Endothelial cell of umbilical vein (primary cell): ENCODE results near the gene USE1. TPM values are rescaled to one million over a fixed set of nuclear protein-coding genes. Genes with fewer than 3 reads are reported as not detected.

Experiments used
- BruUV-seq: library from RNA; stranded (reverse); fragments of 400-500 nt; replicated peaks from 2 replicates; lab custom pipeline; 2021; lab: Mats Ljungman, UMichigan
- CTCF ChIA-PET: fragments of 300-600, 350-600 bp; sonication (Branson Sonifier 250); formaldehyde crosslinking; loops from one replicate; lab custom pipeline; 2021; ENCODE audit warnings: antibody characterized with exemption, inconsistent platforms; lab: Charles Lee
- POLR2A ChIA-PET: fragments of 300-600, 350-600 bp; sonication (Branson Sonifier 250); formaldehyde crosslinking; loops from one replicate; lab custom pipeline; 2021; ENCODE audit warnings: antibody characterized with exemption, inconsistent platforms; lab: Charles Lee
- DNase-seq: peaks from one replicate; pipeline ENCODE4 v3.0.0-alpha.2; 2011; ENCODE audit warnings: low read depth, low spot score
- FAIRE-seq: peaks from 2 replicates; lab custom pipeline; 2011; peaks lifted over from hg19 to GRCh38; lab: Jason Lieb, UNC
- H2AFZ ChIP-seq: 2 replicates; pipeline ENCODE4 v1.6.0; 2012; ENCODE audit warnings: low read depth, low read length, control low read depth, inconsistent platforms
- H3K27ac ChIP-seq: 2 replicates; pipeline ENCODE4 v1.5.1; 2011; ENCODE audit warnings: low read depth, mild to moderate bottlenecking, control low read depth, low read length, moderate library complexity; ENCODE audit not compliant: insufficient read depth
- H3K27me3 ChIP-seq, 2 experiments: 2 replicates each; pipeline versions ENCODE4 v1.6.0 to v1.6.1; 2011; ENCODE audit warnings: low read length in 2 of 2, mixed read lengths in 1 of 2; ENCODE audit not compliant: control insufficient read depth in 2 of 2, insufficient read depth in 2 of 2
- H3K36me3 ChIP-seq, 2 experiments: 2 replicates in 1 of 2; 3 replicates in 1 of 2; pipeline ENCODE4 v1.5.1; 2011; ENCODE audit warnings: low read length in 2 of 2, mild to moderate bottlenecking in 1 of 2, moderate library complexity in 1 of 2; ENCODE audit not compliant: control insufficient read depth in 2 of 2, insufficient read depth in 2 of 2; ENCODE audit errors: extremely low read depth in 1 of 2
- H3K4me1 ChIP-seq: 3 replicates; pipeline ENCODE4 v1.5.1; 2011; ENCODE audit warnings: mild to moderate bottlenecking, low read length; ENCODE audit not compliant: control insufficient read depth, insufficient read depth; ENCODE audit errors: extremely low read depth
- H3K4me2 ChIP-seq: 2 replicates; pipeline ENCODE4 v1.6.1; 2011; ENCODE audit warnings: low read length, control low read depth, mixed read lengths; ENCODE audit not compliant: insufficient read depth
- H3K4me3 ChIP-seq, 3 experiments: fragments of 200-600 bp in 1 of 3; sonication (generic), shearing (Covaris generic) in 1 of 3; replicated peaks in 1 of 3; 2 replicates each; pipeline ENCODE4 v1.5.1; 2011 to 2016; ENCODE audit warnings: control low read depth in 3 of 3, low read length in 3 of 3, mild to moderate bottlenecking in 2 of 3, inconsistent platforms in 1 of 3, low read depth in 1 of 3, moderate library complexity in 1 of 3; ENCODE audit not compliant: insufficient read depth in 1 of 3
- H3K79me2 ChIP-seq: 2 replicates; pipeline ENCODE4 v1.6.0; 2012; ENCODE audit warnings: low read length, inconsistent platforms; ENCODE audit not compliant: control insufficient read depth, insufficient read depth
- H3K9ac ChIP-seq: replicated peaks from 2 replicates; pipeline ENCODE3; 2011; ENCODE audit warnings: low read length, control low read depth; ENCODE audit not compliant: insufficient read depth; ENCODE audit errors: extremely low read depth
- H3K9me1 ChIP-seq: replicated peaks from 3 replicates; pipeline ENCODE4 v1.6.0; 2011; ENCODE audit warnings: mild to moderate bottlenecking, low read length; ENCODE audit not compliant: control insufficient read depth, insufficient read depth; ENCODE audit errors: extremely low read depth
- H3K9me3 ChIP-seq: replicated peaks from 2 replicates; pipeline ENCODE4 v1.5.1; 2012; ENCODE audit warnings: low read length, inconsistent platforms; ENCODE audit not compliant: control insufficient read depth, insufficient read depth
- H4K20me1 ChIP-seq: replicated peaks from 2 replicates; pipeline ENCODE3; 2011; ENCODE audit warnings: mild to moderate bottlenecking, low read length; ENCODE audit not compliant: control insufficient read depth, insufficient read depth; ENCODE audit errors: extremely low read depth
- CTCF ChIP-seq, 2 donors: IDR thresholded peaks; 1 replicate in 1 of 2; 2 replicates in 1 of 2; pipeline ENCODE4 v1.5.1; 2011; ENCODE audit warnings: low read length in 2 of 2, mild to moderate bottlenecking in 2 of 2, moderate library complexity in 2 of 2, control low read depth in 1 of 2, inconsistent platforms in 1 of 2, low read depth in 1 of 2; ENCODE audit not compliant: insufficient read depth in 1 of 2; ENCODE audit errors: extremely low read depth in 1 of 2
- EZH2 ChIP-seq: IDR thresholded peaks from 2 replicates; pipeline ENCODE4 v1.6.1; 2012; ENCODE audit warnings: borderline replicate concordance, low read depth, mild to moderate bottlenecking, moderate library complexity, low read length, inconsistent platforms; ENCODE audit not compliant: severe bottlenecking
- FOS ChIP-seq: IDR thresholded peaks from 2 replicates; pipeline ENCODE4 v1.6.1; 2011; ENCODE audit warnings: mild to moderate bottlenecking, low read length, moderate library complexity, borderline replicate concordance; ENCODE audit not compliant: insufficient read depth
- GATA2 ChIP-seq: IDR thresholded peaks from 2 replicates; pipeline ENCODE4 v1.7.0; 2011; ENCODE audit warnings: low read depth, mild to moderate bottlenecking, moderate library complexity, mixed read lengths, low read length; ENCODE audit not compliant: insufficient read length, insufficient read depth
- JUN ChIP-seq: IDR thresholded peaks from 2 replicates; pipeline ENCODE4 v1.6.1; 2011; ENCODE audit warnings: borderline replicate concordance, low read depth; ENCODE audit not compliant: insufficient read length, insufficient read depth
- MYC ChIP-seq: IDR thresholded peaks from one replicate; pipeline ENCODE4 v1.6.1; 2011; ENCODE audit warnings: mild to moderate bottlenecking, low read depth, low read length
- POLR2A ChIP-seq: IDR thresholded peaks from 2 replicates; pipeline ENCODE4 v1.6.1; 2012; ENCODE audit warnings: low read depth, mild to moderate bottlenecking, control low read depth, low read length
- POLR2AphosphoS5 ChIP-seq: IDR thresholded peaks from 2 replicates; pipeline ENCODE4 v1.6.1; 2012; ENCODE audit warnings: low read depth, mild to moderate bottlenecking, control low read depth, low read length, moderate library complexity; ENCODE audit not compliant: insufficient read depth
- dilution Hi-C: fragments of 300-500 bp; cut with MboI; formaldehyde crosslinking; loops from one replicate; pipeline ENCODE4 v1.15.0; 2019; ENCODE audit warnings: low sequenced_read_pairs; ENCODE audit not compliant: extremely low pct_ligation_motif_present
- intact Hi-C: fragments of 100-400 bp; cut with micrococcal nuclease; formaldehyde crosslinking; loops from one replicate; pipeline ENCODE4 v1.10.0; 2022
- polyA plus RNA-seq, 4 experiments: library from polyadenylated mRNA; depleted of rRNA in 3 of 4; stranded (reverse) in 3 of 4; unstranded in 1 of 4; fragments of >200 nt; gene quantifications; 2 replicates each; pipeline versions ENCODE4 v1.2.1 to v1.2.3, GENCODE V29; 2011 to 2012; ENCODE audit warnings: missing spikeins in 1 of 4
- total RNA-seq: library from RNA; stranded (reverse); gene quantifications from 2 replicates; pipeline ENCODE4 v1.2.3, GENCODE V29; 2021
- TF ChIP-seq, protein P1 (sequence below): IDR thresholded peaks from 2 replicates; pipeline ENCODE4 v1.6.1; 2011; ENCODE audit not compliant: insufficient read depth, insufficient read length

USE1 gene
- total and polyA plus RNA-seq, 2 donors (not counting 3 experiments of a cell fraction or from before 2014, with no cell fraction given): 21.3 to 27.6 TPM

DNA sequence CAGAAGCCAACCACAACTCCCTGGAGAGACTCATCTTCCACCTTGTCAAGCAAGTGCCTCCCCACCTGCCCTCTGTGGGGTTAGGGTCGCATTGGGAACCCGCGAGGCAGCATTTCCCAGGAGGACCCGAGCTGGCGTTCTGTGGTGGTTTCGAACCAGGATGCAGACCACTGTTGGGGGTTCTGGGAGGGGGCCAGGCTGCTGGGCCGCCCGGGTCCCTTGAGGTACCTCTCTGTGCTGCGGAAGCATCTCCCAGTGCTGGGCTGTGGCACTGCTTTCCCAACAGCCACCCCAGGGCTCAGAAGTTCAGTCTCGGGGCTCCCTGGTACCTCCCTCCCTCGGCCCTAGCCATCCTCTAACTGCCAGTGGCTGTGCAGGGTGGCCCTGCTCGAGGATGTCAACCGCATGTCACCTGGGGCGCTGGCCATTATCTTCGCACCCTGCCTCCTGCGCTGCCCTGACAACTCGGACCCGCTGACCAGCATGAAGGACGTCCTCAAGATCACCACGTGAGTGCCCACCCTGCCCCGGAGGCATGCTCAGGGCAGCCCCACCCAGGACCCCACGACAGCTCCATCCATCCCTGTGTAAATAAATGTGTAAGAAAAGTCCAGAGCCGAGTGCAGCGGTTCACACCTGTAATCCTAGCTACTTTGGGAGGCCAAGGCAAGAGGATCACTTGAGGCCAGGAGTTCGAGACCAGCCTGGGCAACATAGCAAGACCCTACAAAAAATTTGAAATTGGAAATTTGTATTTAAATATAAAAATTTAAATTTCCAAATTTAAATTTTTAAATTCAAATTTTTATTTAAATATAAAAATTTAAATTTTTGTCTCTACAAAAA lies 8.2 kb upstream of the USE1 start:
- intact Hi-C loops: no loop called here
- FAIRE-seq: no peak
- CTCF ChIA-PET: interaction anchor here (3.3 kb wide), 1 partner anchor 29 kb away, joined by 13 read pairs; no protein-coding TSS in a partner anchor

More for the DNA sequence above, 8.2 kb upstream of the USE1 start:
- Histone ChIP-seq H3K9me1 (no peaks in the 10 kb centered on the region), H3K9me3 (no peaks in the 10 kb centered on the region), H3K4me1 (peaks cover 6% of the 10 kb centered on the region), H3K27me3 (no peaks in the 10 kb centered on the region), H3K27ac (no peak overlapping the region), H3K4me3 (no peak overlapping the region), H2AFZ (no peak overlapping the region), H4K20me1 (no peaks in the 10 kb centered on the region), H3K9ac (no peak overlapping the region), H3K36me3 (peaks cover 0 to 53% of the 10 kb centered on the region in 2 experiments), H3K4me2 (no peak overlapping the region), H3K79me2 (no peaks in the 10 kb centered on the region)
- no peak for DNase-seq
- dilution Hi-C loops: no loop called here
- POLR2A ChIA-PET: no interaction called here
- TF ChIP-seq JUN: no peak
- TF ChIP-seq GATA2: no peak
- no peak for TF ChIP-seq CTCF (IDR thresholded peaks at IDR 0.05; ENCODE audit: extremely low read depth in 1 of 2, insufficient read depth in 1 of 2, low read depth in 1 of 2, low read length in 2 of 2)
- TF ChIP-seq, protein P1, sequence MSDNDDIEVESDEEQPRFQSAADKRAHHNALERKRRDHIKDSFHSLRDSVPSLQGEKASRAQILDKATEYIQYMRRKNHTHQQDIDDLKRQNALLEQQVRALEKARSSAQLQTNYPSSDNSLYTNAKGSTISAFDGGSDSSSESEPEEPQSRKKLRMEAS: no peak
- TF ChIP-seq FOS: no peak
- no peak for TF ChIP-seq MYC
- no peak for TF ChIP-seq POLR2A
- no peak for TF ChIP-seq POLR2AphosphoS5
- no peak for TF ChIP-seq EZH2
- no TSS peak for BruUV-seq
